Fibroblast of pulmonary artery (primary cell): Measurements from ENCODE around the gene FIZ1.

ENCODE experiments used
- DNase-seq: peaks from one replicate; pipeline ENCODE4 v3.0.0-alpha.2; 2010; ENCODE audit warnings: low read depth
- H3K4me3 ChIP-seq: replicated peaks from 2 replicates; pipeline ENCODE4 v1.5.1; 2011; ENCODE audit warnings: low read depth, mild to moderate bottlenecking, control low read depth, low read length, moderate library complexity
- CTCF ChIP-seq: IDR thresholded peaks from 2 replicates; pipeline ENCODE4 v1.5.1; 2011; ENCODE audit warnings: mild to moderate bottlenecking, control low read depth, low read length, inconsistent platforms; ENCODE audit errors: missing control alignments

FIZ1 gene

DNA sequence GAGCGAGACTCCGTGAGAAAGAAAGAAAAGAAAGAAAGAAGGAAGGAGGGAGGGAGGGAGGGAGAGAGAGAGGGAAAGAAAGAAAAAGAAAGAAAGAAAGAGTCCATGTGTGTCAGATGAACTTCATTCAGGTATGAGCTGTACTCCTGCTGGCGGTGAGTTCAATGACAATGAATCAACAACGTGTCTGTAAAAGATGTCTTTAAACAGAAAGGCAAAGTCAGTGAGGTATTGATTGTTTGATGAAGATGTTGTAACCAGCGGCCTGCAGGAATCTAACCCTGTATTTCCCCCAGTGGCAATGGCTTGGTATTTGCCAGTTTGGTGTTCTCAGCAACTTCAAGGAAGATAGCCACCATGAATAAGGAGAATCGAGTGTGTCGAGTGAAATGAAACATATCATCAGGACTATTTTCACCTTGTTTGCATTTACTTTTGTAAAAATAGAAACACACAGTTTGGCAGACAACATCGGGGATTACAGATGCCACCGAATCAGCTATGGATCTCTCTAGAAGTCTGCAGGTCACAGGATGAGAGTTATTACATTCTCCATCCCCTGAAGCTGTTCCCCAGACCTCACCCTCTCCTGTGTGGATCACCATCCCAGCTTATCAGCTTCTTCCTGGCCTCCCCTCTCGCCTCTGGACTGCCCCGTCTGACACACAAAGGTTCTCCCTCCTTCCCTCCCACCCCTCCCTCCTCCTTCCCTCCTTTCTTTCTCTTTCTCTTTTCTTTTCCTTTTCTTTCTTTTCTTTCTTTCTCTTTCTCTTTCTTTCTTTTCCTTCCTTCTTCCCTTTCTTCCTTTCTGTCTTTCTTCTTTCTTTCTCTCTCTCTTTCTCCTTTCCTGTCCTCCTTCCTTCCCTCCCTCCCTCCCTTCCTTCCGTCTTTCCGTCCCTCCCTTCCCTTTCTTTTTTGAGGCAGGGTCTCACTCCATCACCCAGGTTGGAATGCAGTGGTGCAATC is 45.8 kb downstream of the FIZ1 start:
- no peak for DNase-seq
- H3K4me3 ChIP-seq = no peak overlapping the region
- TF ChIP-seq CTCF = no peak

DNA sequence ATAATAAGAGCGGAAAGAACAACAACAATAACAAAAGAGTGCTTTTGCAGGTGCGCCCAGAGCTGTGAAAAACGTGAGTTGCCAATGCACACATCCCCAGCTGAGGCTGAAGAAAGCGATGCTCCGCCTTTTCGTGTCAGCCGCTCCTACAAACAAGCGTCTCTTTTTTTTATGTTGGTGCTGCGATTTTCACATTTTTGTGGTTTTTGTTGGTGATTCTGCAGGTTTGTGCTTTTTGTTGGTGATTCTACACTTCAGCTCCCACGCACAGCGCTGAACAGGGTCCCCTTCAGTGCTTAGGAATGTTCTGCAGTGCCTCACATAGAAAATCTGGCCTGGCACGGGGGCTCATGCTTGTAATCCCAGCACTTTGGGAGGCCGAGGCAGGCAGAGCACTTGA is 46.7 kb downstream of the FIZ1 start:
- no peak overlapping the region for H3K4me3 ChIP-seq
- TF ChIP-seq CTCF = no peak
- peak; percentile 87 for DNase-seq

- no peak overlapping the region for H3K4me3 ChIP-seq
- no peak for DNase-seq
- TF ChIP-seq CTCF = no peak
These were observed 47.1 kb downstream of the FIZ1 start for GRCh38 chr19:55552206-55552605.

DNA sequence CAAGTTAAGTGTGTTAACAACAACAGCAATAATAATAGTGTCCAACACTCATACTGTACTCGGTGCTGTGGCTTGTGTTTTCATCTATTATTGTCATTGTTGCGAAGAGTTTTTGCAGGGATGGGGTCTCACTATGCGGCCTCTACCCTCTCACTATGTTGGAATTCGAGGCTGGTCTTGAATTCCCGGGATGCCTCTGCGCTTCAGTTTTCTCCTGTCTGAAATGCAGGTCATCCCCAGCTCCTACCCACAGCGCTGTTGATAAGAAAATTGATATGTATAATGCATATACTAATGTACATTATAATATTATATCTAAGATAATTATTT is 49.0 kb downstream of the FIZ1 start:
- no peak overlapping the region for H3K4me3 ChIP-seq
- DNase-seq = no peak
- TF ChIP-seq CTCF = no peak

GRCh38 chr19:55549500-55550320 is 49.6 kb downstream of the FIZ1 start:
- no peak for TF ChIP-seq CTCF
- peak overlapping the region; percentile 12 for H3K4me3 ChIP-seq

GRCh38 chr19:55546822-55547614 is 52.3 kb downstream of the FIZ1 start:
- peak; percentile 77 for DNase-seq
- no peak for TF ChIP-seq CTCF
- H3K4me3 ChIP-seq = no peak overlapping the region

More at GRCh38 chr19:55549500-55550320, 49.6 kb downstream of the FIZ1 start:
- DNase-seq = peak; percentile 83
